Mesothelial cell of epicardium (in vitro differentiated cells): Measurements from ENCODE around the gene CEND1. TPM values are rescaled to one million over a fixed set of nuclear protein-coding genes. Genes with fewer than 3 reads are reported as not detected.

Experiments used
- DNase-seq, 2 experiments: peaks; one replicate each; pipeline ENCODE4 v3.0.0; 2021; ENCODE audit warnings: low spot score in 2 of 2; ENCODE audit not compliant: unreplicated experiment in 2 of 2
- H3K27ac Mint-ChIP-seq: 2 replicates; pipeline ENCODE4 v1.8.0; 2021; ENCODE audit warnings: mixed read lengths
- H3K27me3 Mint-ChIP-seq: 2 replicates; pipeline ENCODE4 v1.8.0; 2021; ENCODE audit warnings: low read depth, mixed read lengths
- H3K36me3 Mint-ChIP-seq: 2 replicates; pipeline ENCODE4 v1.8.0; 2021; ENCODE audit warnings: mixed read lengths
- H3K4me1 Mint-ChIP-seq: 2 replicates; pipeline ENCODE4 v1.8.0; 2021; ENCODE audit warnings: mixed read lengths
- H3K4me3 Mint-ChIP-seq: 2 replicates; pipeline ENCODE4 v1.8.0; 2021; ENCODE audit warnings: mild to moderate bottlenecking, moderate library complexity, mixed read lengths
- H3K9me3 Mint-ChIP-seq: 2 replicates; pipeline ENCODE4 v1.8.0; 2021; ENCODE audit warnings: mixed read lengths
- total RNA-seq: library from RNA; stranded (reverse); gene quantifications from 3 replicates; pipeline ENCODE4 v1.2.1, GENCODE V29; 2021
- TF ChIP-seq, protein P1 (sequence below): fragments of 200-600 bp; sonication (generic); IDR thresholded peaks from one replicate; pipeline ENCODE4 v1.5.0; 2021; ENCODE audit warnings: antibody characterized with exemption; ENCODE audit not compliant: unreplicated experiment

The CEND1 gene
- total RNA-seq, 1 donor from 2014 or later = not detected

DNA sequence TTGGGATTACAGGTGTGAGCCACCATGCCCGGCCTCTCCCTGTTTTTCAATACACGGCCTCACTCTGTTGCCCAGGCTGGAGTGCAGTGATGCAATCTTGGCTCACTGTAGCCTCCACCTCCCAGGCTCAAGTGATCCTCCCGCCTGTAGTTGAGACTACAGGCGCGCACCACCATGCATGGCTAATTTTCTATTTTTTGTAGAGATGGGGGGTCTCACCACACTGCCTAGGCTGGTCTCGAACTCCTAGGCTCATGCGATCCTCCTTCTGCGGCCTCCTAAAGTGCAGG is 24.1 kb downstream of the CEND1 start:
- TF ChIP-seq, protein P1, sequence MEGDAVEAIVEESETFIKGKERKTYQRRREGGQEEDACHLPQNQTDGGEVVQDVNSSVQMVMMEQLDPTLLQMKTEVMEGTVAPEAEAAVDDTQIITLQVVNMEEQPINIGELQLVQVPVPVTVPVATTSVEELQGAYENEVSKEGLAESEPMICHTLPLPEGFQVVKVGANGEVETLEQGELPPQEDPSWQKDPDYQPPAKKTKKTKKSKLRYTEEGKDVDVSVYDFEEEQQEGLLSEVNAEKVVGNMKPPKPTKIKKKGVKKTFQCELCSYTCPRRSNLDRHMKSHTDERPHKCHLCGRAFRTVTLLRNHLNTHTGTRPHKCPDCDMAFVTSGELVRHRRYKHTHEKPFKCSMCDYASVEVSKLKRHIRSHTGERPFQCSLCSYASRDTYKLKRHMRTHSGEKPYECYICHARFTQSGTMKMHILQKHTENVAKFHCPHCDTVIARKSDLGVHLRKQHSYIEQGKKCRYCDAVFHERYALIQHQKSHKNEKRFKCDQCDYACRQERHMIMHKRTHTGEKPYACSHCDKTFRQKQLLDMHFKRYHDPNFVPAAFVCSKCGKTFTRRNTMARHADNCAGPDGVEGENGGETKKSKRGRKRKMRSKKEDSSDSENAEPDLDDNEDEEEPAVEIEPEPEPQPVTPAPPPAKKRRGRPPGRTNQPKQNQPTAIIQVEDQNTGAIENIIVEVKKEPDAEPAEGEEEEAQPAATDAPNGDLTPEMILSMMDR = no peak
- Mint-ChIP-seq H3K4me3 (no peak overlapping the region), H3K36me3 (peaks cover 21% of the 10 kb centered on the region), H3K27me3 (no peaks in the 10 kb centered on the region), H3K9me3 (no peaks in the 10 kb centered on the region), H3K4me1 (no peaks in the 10 kb centered on the region), H3K27ac (no peak overlapping the region)
- DNase-seq = no peak

GRCh38 chr11:765025-765801 is 24.7 kb downstream of the CEND1 start:
- Mint-ChIP-seq H3K4me1 (no peaks in the 10 kb centered on the region), H3K9me3 (no peaks in the 10 kb centered on the region), H3K27ac (no peak overlapping the region), H3K27me3 (no peaks in the 10 kb centered on the region), H3K36me3 (peaks cover 21% of the 10 kb centered on the region), H3K4me3 (no peak overlapping the region)
- DNase-seq = no peak
- TF ChIP-seq, protein P1 = peak; percentile 40

DNA sequence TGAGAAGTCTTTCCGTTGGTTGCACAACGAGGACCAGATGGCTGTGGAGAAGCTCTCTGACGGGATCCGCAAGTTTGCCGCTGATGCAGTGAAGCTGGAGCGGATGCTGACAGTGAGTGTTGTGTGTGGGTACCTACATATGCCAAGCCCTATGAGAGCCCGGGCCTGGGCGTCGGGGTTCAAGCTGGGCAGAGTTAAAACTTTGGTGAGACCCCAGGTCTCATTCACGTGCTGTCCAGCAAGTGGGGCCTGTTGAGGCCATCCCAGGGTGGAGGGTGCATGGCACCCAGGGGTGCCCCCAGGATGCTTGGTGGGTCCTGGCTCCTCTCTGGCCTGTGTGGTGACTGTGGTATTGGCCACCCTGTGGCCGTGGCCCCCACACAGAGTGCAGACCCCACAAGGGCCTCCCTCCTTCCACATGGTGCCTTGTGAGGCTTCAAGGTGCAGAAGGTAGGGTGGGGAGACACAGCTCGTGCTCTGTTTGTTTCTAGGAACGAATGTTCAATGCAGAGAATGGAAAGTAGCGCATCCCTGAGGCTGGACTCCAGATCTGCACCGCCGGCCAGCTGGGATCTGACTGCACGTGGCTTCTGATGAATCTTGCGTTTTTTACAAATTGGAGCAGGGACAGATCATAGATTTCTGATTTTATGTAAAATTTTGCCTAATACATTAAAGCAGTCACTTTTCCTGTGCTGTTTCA is 25.4 kb downstream of the CEND1 start:
- TF ChIP-seq, protein P1 = no peak
- no peaks in the 10 kb centered on the region for H3K9me3 Mint-ChIP-seq
- peak overlapping the region; percentile 52 for H3K27ac Mint-ChIP-seq
- DNase-seq = no peak
- H3K36me3 Mint-ChIP-seq = peaks cover 23% of the 10 kb centered on the region
- no peak overlapping the region for H3K4me3 Mint-ChIP-seq
- H3K27me3 Mint-ChIP-seq = no peaks in the 10 kb centered on the region
- H3K4me1 Mint-ChIP-seq = no peaks in the 10 kb centered on the region

- no peaks in the 10 kb centered on the region for H3K9me3 Mint-ChIP-seq
- no peaks in the 10 kb centered on the region for H3K4me1 Mint-ChIP-seq
- no peak for DNase-seq
- TF ChIP-seq, protein P1 = no peak
- H3K27ac Mint-ChIP-seq = no peak overlapping the region
- H3K4me3 Mint-ChIP-seq = no peak overlapping the region
- peaks cover 23% of the 10 kb centered on the region for H3K36me3 Mint-ChIP-seq
- H3K27me3 Mint-ChIP-seq = no peaks in the 10 kb centered on the region
Observed at GRCh38 chr11:763549-764321, 26.2 kb downstream of the CEND1 start.

- no peaks in the 10 kb centered on the region for H3K4me1 Mint-ChIP-seq
- DNase-seq = no peak
- no peaks in the 10 kb centered on the region for H3K27me3 Mint-ChIP-seq
- H3K9me3 Mint-ChIP-seq = no peaks in the 10 kb centered on the region
- H3K36me3 Mint-ChIP-seq = peaks cover 23% of the 10 kb centered on the region
- H3K27ac Mint-ChIP-seq = no peak overlapping the region
- H3K4me3 Mint-ChIP-seq = no peak overlapping the region
- TF ChIP-seq, protein P1 = no peak
Observed at GRCh38 chr11:763073-763463, 26.8 kb downstream of the CEND1 start.
